ENCODE measurements around the gene SLC16A13. TPM values are rescaled to one million over a fixed set of nuclear protein-coding genes. Genes with fewer than 3 reads are reported as not detected.

SLC16A13 gene
- total and polyA plus RNA-seq, 2 of the 8 experiments (the other 6 are each of a cell fraction or from before 2014, with no cell fraction given): 5.4 to 5.8 TPM

DNA sequence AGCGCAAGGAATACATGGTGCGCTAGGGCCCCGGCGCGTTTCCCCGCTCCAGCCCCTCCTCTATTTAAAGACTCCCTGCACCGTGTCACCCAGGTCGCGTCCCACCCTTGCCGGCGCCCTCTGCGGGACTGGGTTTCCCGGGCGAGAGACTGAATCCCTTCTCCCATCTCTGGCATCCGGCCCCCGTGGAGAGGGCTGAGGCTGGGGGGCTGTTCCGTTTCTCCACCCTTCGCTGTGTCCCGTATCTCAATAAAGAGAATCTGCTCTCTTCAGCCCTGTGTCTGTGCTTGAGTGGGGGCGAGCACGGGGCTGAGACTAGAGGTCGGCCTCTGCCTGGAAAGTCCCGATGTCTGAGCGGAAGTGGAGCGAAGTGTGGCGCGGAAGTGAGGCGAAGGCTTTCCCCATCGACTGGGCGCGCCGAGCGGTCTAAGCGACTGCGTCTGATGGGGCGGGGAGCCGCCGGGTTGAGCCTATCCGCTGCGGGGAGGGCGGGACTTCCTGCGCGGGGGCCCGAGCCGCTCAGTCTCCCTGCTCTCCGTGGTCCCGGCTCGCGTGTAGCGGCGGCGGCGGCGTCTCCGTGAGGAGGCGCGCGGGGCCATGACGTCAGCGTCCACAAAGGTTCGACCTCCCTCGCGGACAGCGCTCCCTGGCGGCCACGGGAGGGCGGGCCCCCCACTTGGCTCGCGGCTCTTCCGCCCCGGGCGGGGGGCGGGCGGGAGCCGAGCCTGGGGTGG is 21.4 kb upstream of the SLC16A13 start (continued):
- TF ChIP-seq TCF12 (IDR thresholded peaks at IDR 0.05; ENCODE audit: low read depth, low read length) (no peak), TBP (IDR thresholded peaks at IDR 0.05; ENCODE audit: low read depth, low read length) (peak; percentile 43; the same call in 1 of the 2 replicates), EGR1 (IDR thresholded peaks at IDR 0.05; ENCODE audit: borderline replicate concordance, low read depth, low read length) (0 out of 2 replicates have a peak, but pooled peaks have one; percentile 20), GABPA (IDR thresholded peaks at IDR 0.05; ENCODE audit: borderline replicate concordance, insufficient read depth, low read length) (peak; percentile 56; the same call in 1 of the 2 replicates), SUZ12 (IDR thresholded peaks at IDR 0.05; ENCODE audit: low read length) (peak; percentile 30; the same call in 1 of the 2 replicates), TEAD4 (IDR thresholded peaks at IDR 0.05; ENCODE audit: low read depth, low read length) (no peak), CREB1 (IDR thresholded peaks at IDR 0.05) (peak; percentile 91), SP1 (IDR thresholded peaks at IDR 0.05; ENCODE audit: low read depth, low read length) (no peak), RBBP5 (IDR thresholded peaks at IDR 0.05; ENCODE audit: borderline replicate concordance, low read depth, low read length) (0 out of 2 replicates have a peak, but pooled peaks have one; percentile 59), SP2 (IDR thresholded peaks at IDR 0.05; ENCODE audit: low read length) (no peak), RXRA (IDR thresholded peaks at IDR 0.05; ENCODE audit: insufficient read depth, low read depth, low read length) (no peak), CEBPB (IDR thresholded peaks at IDR 0.05; ENCODE audit: low read depth, low read length) (0 out of 2 replicates have a peak, but pooled peaks have one; percentile 1), EP300 (IDR thresholded peaks at IDR 0.05; ENCODE audit: borderline replicate concordance in 1 of 2, low read depth in 2 of 2, low read length in 2 of 2) (0 out of 3 replicates have a peak, but pooled peaks of 1 of the 2 experiments have one; percentile 9), RAD21 (IDR thresholded peaks at IDR 0.05 in 1 of 2, conservative IDR thresholded peaks at IDR 0.05 in 1 of 2; ENCODE audit: low read depth in 2 of 2, low read length in 2 of 2) (0 out of 4 replicates have a peak, but pooled peaks of 1 of the 2 experiments have one; percentile 7), CBX8 (IDR thresholded peaks at IDR 0.05; ENCODE audit: borderline replicate concordance, low read depth, low read length) (no peak), POLR2A (IDR thresholded peaks at IDR 0.05; ENCODE audit: control extremely low read depth in 1 of 2, low read depth in 2 of 2, low read length in 2 of 2) (peak in 1 of 2 experiments; percentile 55; a peak in 2 of 3 replicates), POU5F1 (IDR thresholded peaks at IDR 0.05; ENCODE audit: low read depth, low read length) (no peak)
- TF ChIP-seq, protein P1, sequence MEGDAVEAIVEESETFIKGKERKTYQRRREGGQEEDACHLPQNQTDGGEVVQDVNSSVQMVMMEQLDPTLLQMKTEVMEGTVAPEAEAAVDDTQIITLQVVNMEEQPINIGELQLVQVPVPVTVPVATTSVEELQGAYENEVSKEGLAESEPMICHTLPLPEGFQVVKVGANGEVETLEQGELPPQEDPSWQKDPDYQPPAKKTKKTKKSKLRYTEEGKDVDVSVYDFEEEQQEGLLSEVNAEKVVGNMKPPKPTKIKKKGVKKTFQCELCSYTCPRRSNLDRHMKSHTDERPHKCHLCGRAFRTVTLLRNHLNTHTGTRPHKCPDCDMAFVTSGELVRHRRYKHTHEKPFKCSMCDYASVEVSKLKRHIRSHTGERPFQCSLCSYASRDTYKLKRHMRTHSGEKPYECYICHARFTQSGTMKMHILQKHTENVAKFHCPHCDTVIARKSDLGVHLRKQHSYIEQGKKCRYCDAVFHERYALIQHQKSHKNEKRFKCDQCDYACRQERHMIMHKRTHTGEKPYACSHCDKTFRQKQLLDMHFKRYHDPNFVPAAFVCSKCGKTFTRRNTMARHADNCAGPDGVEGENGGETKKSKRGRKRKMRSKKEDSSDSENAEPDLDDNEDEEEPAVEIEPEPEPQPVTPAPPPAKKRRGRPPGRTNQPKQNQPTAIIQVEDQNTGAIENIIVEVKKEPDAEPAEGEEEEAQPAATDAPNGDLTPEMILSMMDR (IDR thresholded peaks at IDR 0.05; ENCODE audit: control extremely low read depth in 1 of 3, insufficient read depth in 1 of 3, low read depth in 1 of 3, low read length in 3 of 3): peak; percentile 44 to 66 (median 47); a peak in 3 of 4 replicates
- TF ChIP-seq, protein P2, sequence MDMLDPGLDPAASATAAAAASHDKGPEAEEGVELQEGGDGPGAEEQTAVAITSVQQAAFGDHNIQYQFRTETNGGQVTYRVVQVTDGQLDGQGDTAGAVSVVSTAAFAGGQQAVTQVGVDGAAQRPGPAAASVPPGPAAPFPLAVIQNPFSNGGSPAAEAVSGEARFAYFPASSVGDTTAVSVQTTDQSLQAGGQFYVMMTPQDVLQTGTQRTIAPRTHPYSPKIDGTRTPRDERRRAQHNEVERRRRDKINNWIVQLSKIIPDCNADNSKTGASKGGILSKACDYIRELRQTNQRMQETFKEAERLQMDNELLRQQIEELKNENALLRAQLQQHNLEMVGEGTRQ (IDR thresholded peaks at IDR 0.05; ENCODE audit: low read length): no peak

Measured in H1 (cell line).